SK-N-SH treated with all-trans-retinoic acid at 6 μM for 48 hours (cell line): ENCODE results near the gene C20orf173.

Source experiments
- ATAC-seq: fragments of 200-7000 bp; cut with Tn5 transposase; 3 replicates; pipeline ENCODE4 v1.9.1; 2020; ENCODE audit warnings: mild to moderate bottlenecking, moderate library complexity
- ARNTL ChIP-seq: fragments of 450-650 bp; formaldehyde crosslinking; IDR thresholded peaks from 2 replicates; pipeline ENCODE4 v1.5.0; 2020; ENCODE audit warnings: low read depth, mild to moderate bottlenecking, moderate library complexity, borderline replicate concordance
- BACH2 ChIP-seq: fragments of 250-450 bp; sonication (Bioruptor Pico); IDR thresholded peaks from 2 replicates; pipeline ENCODE4 v1.9.0; 2021; ENCODE audit warnings: mild to moderate bottlenecking, borderline replicate concordance
- CREB5 ChIP-seq: fragments of 250-450 bp; sonication (Bioruptor Pico); IDR thresholded peaks from 2 replicates; pipeline ENCODE4 v1.5.1; 2020; ENCODE audit warnings: low read depth, mild to moderate bottlenecking, moderate library complexity
- CSRNP3 ChIP-seq: fragments of 250-450 bp; sonication (Bioruptor Pico); IDR thresholded peaks from 2 replicates; pipeline ENCODE4 v1.5.1; 2021; ENCODE audit warnings: mild to moderate bottlenecking, moderate library complexity
- ESRRG ChIP-seq: fragments of 250-450 bp; sonication (Bioruptor Pico); IDR thresholded peaks from 2 replicates; pipeline ENCODE4 v1.6.1; 2021; ENCODE audit warnings: mild to moderate bottlenecking
- ISL1 ChIP-seq: fragments of 250-450 bp; sonication (Bioruptor Pico); IDR thresholded peaks from 2 replicates; pipeline ENCODE4 v2.1.2; 2022; ENCODE audit warnings: mild to moderate bottlenecking, moderate library complexity
- OSR1 ChIP-seq: fragments of 250-450 bp; sonication (Bioruptor Pico); IDR thresholded peaks from 2 replicates; pipeline ENCODE4 v1.8.0; 2022; ENCODE audit warnings: moderate library complexity, mild to moderate bottlenecking, inconsistent platforms
- PATZ1 ChIP-seq: fragments of 250-450 bp; sonication (Bioruptor Pico); IDR thresholded peaks from 2 replicates; pipeline ENCODE4 v1.8.0; 2020; ENCODE audit warnings: mild to moderate bottlenecking, moderate library complexity, borderline replicate concordance
- PPARA ChIP-seq: fragments of 250-450 bp; sonication (Bioruptor Pico); IDR thresholded peaks from 2 replicates; pipeline ENCODE4 v1.5.0; 2020; ENCODE audit warnings: mild to moderate bottlenecking, borderline replicate concordance
- RARB ChIP-seq: fragments of 250-450 bp; sonication (Bioruptor Pico); IDR thresholded peaks from 2 replicates; pipeline ENCODE4 v1.8.0; 2021; ENCODE audit warnings: mild to moderate bottlenecking, moderate library complexity
- TCF4 ChIP-seq: fragments of 250-450 bp; sonication (Bioruptor Pico); IDR thresholded peaks from 2 replicates; pipeline ENCODE4 v1.8.0; 2021; ENCODE audit warnings: mild to moderate bottlenecking, moderate library complexity, borderline replicate concordance
- TSHZ2 ChIP-seq: fragments of 250-450 bp; sonication (Bioruptor Pico); IDR thresholded peaks from 2 replicates; pipeline ENCODE4 v1.5.0; 2020; ENCODE audit warnings: mild to moderate bottlenecking, moderate library complexity
- ZC3H10 ChIP-seq: fragments of 250-450 bp; sonication (Bioruptor Pico); IDR thresholded peaks from 2 replicates; pipeline ENCODE4 v1.5.1; 2021; ENCODE audit warnings: mild to moderate bottlenecking, moderate library complexity
- ZFP3 ChIP-seq: fragments of 250-450 bp; sonication (Bioruptor Pico); IDR thresholded peaks from 2 replicates; pipeline ENCODE4 v1.5.0; 2020; ENCODE audit warnings: mild to moderate bottlenecking, moderate library complexity
- ZFP30 ChIP-seq: fragments of 450-650 bp; formaldehyde crosslinking; IDR thresholded peaks from 2 replicates; pipeline ENCODE4 v1.5.0; 2022; ENCODE audit warnings: mild to moderate bottlenecking, moderate library complexity
- ZNF565 ChIP-seq: fragments of 450-650 bp; formaldehyde crosslinking; conservative IDR thresholded peaks from 2 replicates; pipeline ENCODE4 v1.5.0; 2020; ENCODE audit warnings: low read depth, mild to moderate bottlenecking, moderate library complexity
- ZNF70 ChIP-seq: fragments of 450-650 bp; formaldehyde crosslinking; IDR thresholded peaks from 2 replicates; pipeline ENCODE4 v1.5.0; 2020; ENCODE audit warnings: mild to moderate bottlenecking, moderate library complexity
- ZNF8 ChIP-seq: fragments of 450-650 bp; formaldehyde crosslinking; IDR thresholded peaks from 2 replicates; pipeline ENCODE4 v1.5.0; 2020; ENCODE audit warnings: mild to moderate bottlenecking, moderate library complexity

The C20orf173 gene

GRCh38 chr20:35560541-35560940 is 31.1 kb upstream of the C20orf173 start (continued):
- TF ChIP-seq PATZ1: no peak
- TF ChIP-seq PPARA (CRISPR knock-in tag): no peak
- TF ChIP-seq ZC3H10: no peak
- no peak for TF ChIP-seq ZFP3
- TF ChIP-seq ZFP30 (CRISPR knock-in tag): no peak
- no peak for TF ChIP-seq BACH2
- TF ChIP-seq TCF4 (CRISPR knock-in tag): no peak
- TF ChIP-seq ARNTL (CRISPR knock-in tag): no peak
- no peak for TF ChIP-seq ZNF70 (CRISPR knock-in tag)
- no peak for TF ChIP-seq ISL1 (CRISPR knock-in tag)

- ATAC-seq: no peak
- TF ChIP-seq RARB (CRISPR knock-in tag): no peak
- no peak for TF ChIP-seq ISL1 (CRISPR knock-in tag)
- TF ChIP-seq ARNTL (CRISPR knock-in tag): no peak
- TF ChIP-seq PATZ1: no peak
- TF ChIP-seq CSRNP3 (CRISPR knock-in tag): no peak
- no peak for TF ChIP-seq TSHZ2 (CRISPR knock-in tag)
- no peak for TF ChIP-seq OSR1 (CRISPR knock-in tag)
- TF ChIP-seq ESRRG: no peak
- no peak for TF ChIP-seq ZFP30 (CRISPR knock-in tag)
Measured at GRCh38 chr20:35560105-35560511, 30.7 kb upstream of the C20orf173 start.

GRCh38 chr20:35559042-35559693 is 29.7 kb upstream of the C20orf173 start:
- TF ChIP-seq PPARA (CRISPR knock-in tag): no peak
- no peak for TF ChIP-seq CREB5
- no peak for TF ChIP-seq TSHZ2 (CRISPR knock-in tag)
- TF ChIP-seq ZNF8 (CRISPR knock-in tag): no peak
- no peak for TF ChIP-seq RARB (CRISPR knock-in tag)
- no peak for TF ChIP-seq ZFP30 (CRISPR knock-in tag)
- no peak for TF ChIP-seq ARNTL (CRISPR knock-in tag)
- no peak for TF ChIP-seq BACH2
- TF ChIP-seq ISL1 (CRISPR knock-in tag): no peak
- no peak for TF ChIP-seq ZFP3
- no peak for TF ChIP-seq ESRRG
- no peak for TF ChIP-seq ZNF565 (CRISPR knock-in tag)
- no peak for TF ChIP-seq PATZ1
- ATAC-seq: no peak
